Endothelial cell of umbilical vein (primary cell): ENCODE results near the gene FYN. TPM values are rescaled to one million over a fixed set of nuclear protein-coding genes. Genes with fewer than 3 reads are reported as not detected.

ENCODE experiments used
- BruUV-seq: library from RNA; stranded (reverse); fragments of 400-500 nt; replicated peaks from 2 replicates; lab custom pipeline; 2021; lab: Mats Ljungman, UMichigan
- CTCF ChIA-PET: fragments of 300-600, 350-600 bp; sonication (Branson Sonifier 250); formaldehyde crosslinking; loops from one replicate; lab custom pipeline; 2021; ENCODE audit warnings: antibody characterized with exemption, inconsistent platforms; lab: Charles Lee
- POLR2A ChIA-PET: fragments of 300-600, 350-600 bp; sonication (Branson Sonifier 250); formaldehyde crosslinking; loops from one replicate; lab custom pipeline; 2021; ENCODE audit warnings: antibody characterized with exemption, inconsistent platforms; lab: Charles Lee
- DNase-seq: peaks from one replicate; pipeline ENCODE4 v3.0.0-alpha.2; 2011; ENCODE audit warnings: low read depth, low spot score
- FAIRE-seq: peaks from 2 replicates; lab custom pipeline; 2011; peaks lifted over from hg19 to GRCh38; lab: Jason Lieb, UNC
- H2AFZ ChIP-seq: 2 replicates; pipeline ENCODE4 v1.6.0; 2012; ENCODE audit warnings: low read depth, low read length, control low read depth, inconsistent platforms
- H3K27ac ChIP-seq: 2 replicates; pipeline ENCODE4 v1.5.1; 2011; ENCODE audit warnings: low read depth, mild to moderate bottlenecking, control low read depth, low read length, moderate library complexity; ENCODE audit not compliant: insufficient read depth
- H3K27me3 ChIP-seq, 2 experiments: 2 replicates each; pipeline versions ENCODE4 v1.6.0 to v1.6.1; 2011; ENCODE audit warnings: low read length in 2 of 2, mixed read lengths in 1 of 2; ENCODE audit not compliant: control insufficient read depth in 2 of 2, insufficient read depth in 2 of 2
- H3K36me3 ChIP-seq, 2 experiments: 2 replicates in 1 of 2; 3 replicates in 1 of 2; pipeline ENCODE4 v1.5.1; 2011; ENCODE audit warnings: low read length in 2 of 2, mild to moderate bottlenecking in 1 of 2, moderate library complexity in 1 of 2; ENCODE audit not compliant: control insufficient read depth in 2 of 2, insufficient read depth in 2 of 2; ENCODE audit errors: extremely low read depth in 1 of 2
- H3K4me1 ChIP-seq: 3 replicates; pipeline ENCODE4 v1.5.1; 2011; ENCODE audit warnings: mild to moderate bottlenecking, low read length; ENCODE audit not compliant: control insufficient read depth, insufficient read depth; ENCODE audit errors: extremely low read depth
- H3K4me2 ChIP-seq: 2 replicates; pipeline ENCODE4 v1.6.1; 2011; ENCODE audit warnings: low read length, control low read depth, mixed read lengths; ENCODE audit not compliant: insufficient read depth
- H3K4me3 ChIP-seq, 3 experiments: fragments of 200-600 bp in 1 of 3; sonication (generic), shearing (Covaris generic) in 1 of 3; replicated peaks in 1 of 3; 2 replicates each; pipeline ENCODE4 v1.5.1; 2011 to 2016; ENCODE audit warnings: control low read depth in 3 of 3, low read length in 3 of 3, mild to moderate bottlenecking in 2 of 3, inconsistent platforms in 1 of 3, low read depth in 1 of 3, moderate library complexity in 1 of 3; ENCODE audit not compliant: insufficient read depth in 1 of 3
- H3K79me2 ChIP-seq: 2 replicates; pipeline ENCODE4 v1.6.0; 2012; ENCODE audit warnings: low read length, inconsistent platforms; ENCODE audit not compliant: control insufficient read depth, insufficient read depth
- H3K9ac ChIP-seq: replicated peaks from 2 replicates; pipeline ENCODE3; 2011; ENCODE audit warnings: low read length, control low read depth; ENCODE audit not compliant: insufficient read depth; ENCODE audit errors: extremely low read depth
- H3K9me1 ChIP-seq: replicated peaks from 3 replicates; pipeline ENCODE4 v1.6.0; 2011; ENCODE audit warnings: mild to moderate bottlenecking, low read length; ENCODE audit not compliant: control insufficient read depth, insufficient read depth; ENCODE audit errors: extremely low read depth
- H3K9me3 ChIP-seq: replicated peaks from 2 replicates; pipeline ENCODE4 v1.5.1; 2012; ENCODE audit warnings: low read length, inconsistent platforms; ENCODE audit not compliant: control insufficient read depth, insufficient read depth
- H4K20me1 ChIP-seq: replicated peaks from 2 replicates; pipeline ENCODE3; 2011; ENCODE audit warnings: mild to moderate bottlenecking, low read length; ENCODE audit not compliant: control insufficient read depth, insufficient read depth; ENCODE audit errors: extremely low read depth
- EZH2 ChIP-seq: IDR thresholded peaks from 2 replicates; pipeline ENCODE4 v1.6.1; 2012; ENCODE audit warnings: borderline replicate concordance, low read depth, mild to moderate bottlenecking, moderate library complexity, low read length, inconsistent platforms; ENCODE audit not compliant: severe bottlenecking
- FOS ChIP-seq: IDR thresholded peaks from 2 replicates; pipeline ENCODE4 v1.6.1; 2011; ENCODE audit warnings: mild to moderate bottlenecking, low read length, moderate library complexity, borderline replicate concordance; ENCODE audit not compliant: insufficient read depth
- GATA2 ChIP-seq: IDR thresholded peaks from 2 replicates; pipeline ENCODE4 v1.7.0; 2011; ENCODE audit warnings: low read depth, mild to moderate bottlenecking, moderate library complexity, mixed read lengths, low read length; ENCODE audit not compliant: insufficient read length, insufficient read depth
- JUN ChIP-seq: IDR thresholded peaks from 2 replicates; pipeline ENCODE4 v1.6.1; 2011; ENCODE audit warnings: borderline replicate concordance, low read depth; ENCODE audit not compliant: insufficient read length, insufficient read depth
- MYC ChIP-seq: IDR thresholded peaks from one replicate; pipeline ENCODE4 v1.6.1; 2011; ENCODE audit warnings: mild to moderate bottlenecking, low read depth, low read length
- POLR2A ChIP-seq: IDR thresholded peaks from 2 replicates; pipeline ENCODE4 v1.6.1; 2012; ENCODE audit warnings: low read depth, mild to moderate bottlenecking, control low read depth, low read length
- POLR2AphosphoS5 ChIP-seq: IDR thresholded peaks from 2 replicates; pipeline ENCODE4 v1.6.1; 2012; ENCODE audit warnings: low read depth, mild to moderate bottlenecking, control low read depth, low read length, moderate library complexity; ENCODE audit not compliant: insufficient read depth
- dilution Hi-C: fragments of 300-500 bp; cut with MboI; formaldehyde crosslinking; loops from one replicate; pipeline ENCODE4 v1.15.0; 2019; ENCODE audit warnings: low sequenced_read_pairs; ENCODE audit not compliant: extremely low pct_ligation_motif_present
- intact Hi-C: fragments of 100-400 bp; cut with micrococcal nuclease; formaldehyde crosslinking; loops from one replicate; pipeline ENCODE4 v1.10.0; 2022
- polyA plus RNA-seq, 4 experiments: library from polyadenylated mRNA; depleted of rRNA in 3 of 4; stranded (reverse) in 3 of 4; unstranded in 1 of 4; fragments of >200 nt; gene quantifications; 2 replicates each; pipeline versions ENCODE4 v1.2.1 to v1.2.3, GENCODE V29; 2011 to 2012; ENCODE audit warnings: missing spikeins in 1 of 4
- total RNA-seq: library from RNA; stranded (reverse); gene quantifications from 2 replicates; pipeline ENCODE4 v1.2.3, GENCODE V29; 2021
- TF ChIP-seq, protein P1 (sequence below), 2 donors: IDR thresholded peaks; 1 replicate in 1 of 2; 2 replicates in 1 of 2; pipeline ENCODE4 v1.5.1; 2011; ENCODE audit warnings: low read length in 2 of 2, mild to moderate bottlenecking in 2 of 2, moderate library complexity in 2 of 2, control low read depth in 1 of 2, inconsistent platforms in 1 of 2, low read depth in 1 of 2; ENCODE audit not compliant: insufficient read depth in 1 of 2; ENCODE audit errors: extremely low read depth in 1 of 2
- TF ChIP-seq, protein P2 (sequence below): IDR thresholded peaks from 2 replicates; pipeline ENCODE4 v1.6.1; 2011; ENCODE audit not compliant: insufficient read depth, insufficient read length

FYN gene
- total and polyA plus RNA-seq, 2 donors (not counting 3 experiments of a cell fraction or from before 2014, with no cell fraction given) = 69.0 to 143 TPM

DNA sequence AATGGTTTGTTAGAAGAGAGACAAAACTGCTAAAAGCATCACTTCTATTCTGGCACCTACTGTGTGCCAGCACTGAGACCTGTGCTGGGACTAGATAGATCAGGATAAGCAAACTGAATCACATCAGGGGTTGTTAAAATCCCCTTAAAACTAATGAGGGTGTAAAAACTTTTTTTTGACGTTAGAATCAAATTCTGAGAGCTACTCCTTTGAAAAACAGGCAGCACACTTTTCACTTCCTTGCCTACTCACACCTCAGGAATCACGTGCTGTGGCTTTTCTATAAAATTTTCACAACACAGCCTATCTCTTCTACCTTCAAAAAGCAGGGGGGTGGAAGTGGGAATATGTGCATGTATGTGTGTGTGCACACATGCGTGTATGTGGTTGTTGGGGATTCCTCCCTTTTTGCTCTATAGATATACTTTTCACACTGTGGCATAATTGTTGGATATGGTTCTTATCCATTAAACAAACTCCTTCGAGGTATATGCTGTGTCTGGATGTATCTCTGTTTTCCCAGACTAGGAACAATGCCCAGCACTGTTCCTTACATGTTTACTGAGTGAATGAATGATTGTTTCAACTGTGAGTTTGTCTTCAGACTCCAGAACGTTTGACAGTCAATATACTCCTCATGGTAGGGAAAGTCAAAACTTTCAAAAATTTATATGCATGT, 105.4 kb downstream of the FYN start:
- dilution Hi-C loops = no loop called here
- Histone ChIP-seq H2AFZ (no peak overlapping the region), H3K27me3 (no peaks in the 10 kb centered on the region), H3K4me2 (no peak overlapping the region), H3K4me3 (no peak overlapping the region), H3K9me1 (no peaks in the 10 kb centered on the region), H3K9me3 (no peaks in the 10 kb centered on the region), H3K36me3 (no peaks in the 10 kb centered on the region), H3K27ac (no peak overlapping the region), H4K20me1 (no peaks in the 10 kb centered on the region), H3K79me2 (no peaks in the 10 kb centered on the region), H3K4me1 (peaks cover 11% of the 10 kb centered on the region), H3K9ac (no peak overlapping the region)
- no TSS peak for BruUV-seq
- DNase-seq = no peak
- ChIA-PET CTCF (no interaction called here), POLR2A (no interaction called here)
- intact Hi-C loops = no loop called here
- FAIRE-seq = no peak
- no peak for TF ChIP-seq POLR2AphosphoS5
- TF ChIP-seq MYC = no peak
- TF ChIP-seq GATA2 = no peak
- no peak for TF ChIP-seq EZH2
- TF ChIP-seq, protein P1, sequence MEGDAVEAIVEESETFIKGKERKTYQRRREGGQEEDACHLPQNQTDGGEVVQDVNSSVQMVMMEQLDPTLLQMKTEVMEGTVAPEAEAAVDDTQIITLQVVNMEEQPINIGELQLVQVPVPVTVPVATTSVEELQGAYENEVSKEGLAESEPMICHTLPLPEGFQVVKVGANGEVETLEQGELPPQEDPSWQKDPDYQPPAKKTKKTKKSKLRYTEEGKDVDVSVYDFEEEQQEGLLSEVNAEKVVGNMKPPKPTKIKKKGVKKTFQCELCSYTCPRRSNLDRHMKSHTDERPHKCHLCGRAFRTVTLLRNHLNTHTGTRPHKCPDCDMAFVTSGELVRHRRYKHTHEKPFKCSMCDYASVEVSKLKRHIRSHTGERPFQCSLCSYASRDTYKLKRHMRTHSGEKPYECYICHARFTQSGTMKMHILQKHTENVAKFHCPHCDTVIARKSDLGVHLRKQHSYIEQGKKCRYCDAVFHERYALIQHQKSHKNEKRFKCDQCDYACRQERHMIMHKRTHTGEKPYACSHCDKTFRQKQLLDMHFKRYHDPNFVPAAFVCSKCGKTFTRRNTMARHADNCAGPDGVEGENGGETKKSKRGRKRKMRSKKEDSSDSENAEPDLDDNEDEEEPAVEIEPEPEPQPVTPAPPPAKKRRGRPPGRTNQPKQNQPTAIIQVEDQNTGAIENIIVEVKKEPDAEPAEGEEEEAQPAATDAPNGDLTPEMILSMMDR (IDR thresholded peaks at IDR 0.05; ENCODE audit: extremely low read depth in 1 of 2, insufficient read depth in 1 of 2, low read depth in 1 of 2, low read length in 2 of 2) = no peak
- TF ChIP-seq JUN = no peak
- TF ChIP-seq, protein P2, sequence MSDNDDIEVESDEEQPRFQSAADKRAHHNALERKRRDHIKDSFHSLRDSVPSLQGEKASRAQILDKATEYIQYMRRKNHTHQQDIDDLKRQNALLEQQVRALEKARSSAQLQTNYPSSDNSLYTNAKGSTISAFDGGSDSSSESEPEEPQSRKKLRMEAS = no peak
- no peak for TF ChIP-seq FOS
- no peak for TF ChIP-seq POLR2A
